T-cell (primary cell): ENCODE results near the gene DBP. TPM values are rescaled to one million over a fixed set of nuclear protein-coding genes. Genes with fewer than 3 reads are reported as not detected.

Experiments
- ATAC-seq, 4 experiments: fragments of 200-7000 bp in 3 of 4; fragments of 150-1000 bp in 1 of 4; cut with Tn5 transposase; replicated peaks in 1 of 4; 1 replicate in 3 of 4; 2 replicates in 1 of 4; pipeline ENCODE4 v1.10.0; 2021; ENCODE audit warnings: moderate library complexity in 3 of 4, mild to moderate bottlenecking in 2 of 4, moderate number of reproducible peaks in 1 of 4
- CTCF ChIA-PET, 2 donors: fragments of 300-600 bp; sonication (Branson Sonifier 250); formaldehyde crosslinking; loops; one replicate each; lab custom pipeline; 2022; ENCODE audit warnings: antibody characterized with exemption in 2 of 2; lab: Charles Lee
- POLR2A ChIA-PET, 2 donors: fragments of 300-600 bp; sonication (Branson Sonifier 250); formaldehyde crosslinking; loops; one replicate each; lab custom pipeline; 2022; ENCODE audit warnings: antibody characterized with exemption in 2 of 2; lab: Charles Lee
- DNase-seq, 35 experiments: peaks; one replicate each; pipeline versions ENCODE4 v3.0.0 to v3.0.0-alpha.2; 2013 to 2023
- H3K27ac ChIP-seq: one replicate; pipeline ENCODE4 v1.5.1; 2013; ENCODE audit warnings: low read length
- H3K27me3 ChIP-seq, 2 experiments: replicated peaks in 1 of 2; 1 replicate in 1 of 2; 2 replicates in 1 of 2; pipeline versions ENCODE4 v1.6.1 to v1.7.0; 2013; ENCODE audit warnings: low read length in 1 of 2, mixed read lengths in 1 of 2; ENCODE audit not compliant: control insufficient read depth in 2 of 2, insufficient read depth in 2 of 2; ENCODE audit errors: extremely low read depth in 1 of 2
- H3K36me3 ChIP-seq, 2 donors: 1 replicate in 1 of 2; 2 replicates in 1 of 2; pipeline versions ENCODE4 v1.6.1 to v1.7.0; 2013; ENCODE audit warnings: low read length in 1 of 2; ENCODE audit not compliant: control insufficient read depth in 2 of 2, insufficient read depth in 1 of 2; ENCODE audit errors: extremely low read depth in 1 of 2
- H3K4me1 ChIP-seq, 2 experiments: 1 replicate in 1 of 2; 2 replicates in 1 of 2; pipeline versions ENCODE4 v1.6.1 to v1.7.0; 2013; ENCODE audit warnings: low read length in 2 of 2, mixed read lengths in 1 of 2; ENCODE audit not compliant: insufficient read depth in 2 of 2, control insufficient read depth in 1 of 2; ENCODE audit errors: extremely low read depth in 1 of 2
- H3K4me3 ChIP-seq, 2 donors: 1 replicate in 1 of 2; 2 replicates in 1 of 2; pipeline versions ENCODE4 v1.5.1 to v1.7.0; 2013; ENCODE audit warnings: mild to moderate bottlenecking in 2 of 2, low read length in 1 of 2, moderate library complexity in 1 of 2; ENCODE audit not compliant: control insufficient read depth in 1 of 2; ENCODE audit errors: extremely low read depth in 1 of 2
- H3K9me3 ChIP-seq: 2 replicates; pipeline ENCODE4 v1.7.0; 2013
- H3K27ac Mint-ChIP-seq, 2 donors: one replicate each; pipeline ENCODE4 v1.8.0; 2020 to 2021; ENCODE audit warnings: mild to moderate bottlenecking in 2 of 2, mixed read lengths in 2 of 2
- H3K27me3 Mint-ChIP-seq, 2 donors: one replicate each; pipeline ENCODE4 v1.8.0; 2021 to 2022; ENCODE audit warnings: mixed read lengths in 2 of 2
- H3K36me3 Mint-ChIP-seq: one replicate; pipeline ENCODE4 v1.8.0; 2021; ENCODE audit warnings: mixed read lengths
- H3K4me1 Mint-ChIP-seq, 3 donors: one replicate each; pipeline ENCODE4 v1.8.0; 2020 to 2022; ENCODE audit warnings: mixed read lengths in 3 of 3, mild to moderate bottlenecking in 1 of 3
- H3K4me3 Mint-ChIP-seq, 3 donors: one replicate each; pipeline ENCODE4 v1.8.0; 2020 to 2022; ENCODE audit warnings: mild to moderate bottlenecking in 3 of 3, mixed read lengths in 3 of 3, moderate library complexity in 3 of 3
- H3K9me3 Mint-ChIP-seq, 3 donors: one replicate each; pipeline ENCODE4 v1.8.0; 2020 to 2022; ENCODE audit warnings: mixed read lengths in 3 of 3
- WGBS: methylation state at CpG from one replicate; pipeline ENCODE4 v1.1.5; 2013; ENCODE audit warnings: missing lambda C conversion rate; ENCODE audit not compliant: insufficient coverage; 5-methylcytosine and 5-hydroxymethylcytosine counted together
- total RNA-seq, 35 experiments: library from RNA in 6 of 35; stranded (reverse) in 6 of 35; fragments of 120-200 nt in 1 of 35; gene quantifications; one replicate each; pipeline versions ENCODE4 v1.2.1 to v1.2.4 and lab custom pipeline; 2013 to 2026

The DBP gene
- total RNA-seq, 5 donors from 2014 or later (not counting 1 experiment from before 2014, with no cell fraction given): 24.5 to 57.2 (median 56.0) TPM

GRCh38 chr19:48669903-48670668 lies 32.9 kb upstream of the DBP start:
- WGBS: 97% methylated on average over 24 of the region's 26 CpGs
- ChIA-PET CTCF (no interaction called here), POLR2A (interaction anchor here in 1 of 2 donors (0.7 kb wide), 1 partner anchor 13 kb away, joined by 3 read pairs; no protein-coding TSS in a partner anchor)
- H3K27me3 ChIP-seq: no peaks in the 10 kb centered on the region
- H3K4me1 Mint-ChIP-seq: peaks cover 0 to 2% (median 1%) of the 10 kb centered on the region in 3 donors
- H3K36me3 ChIP-seq: no peaks in the 10 kb centered on the region
- H3K9me3 Mint-ChIP-seq: peaks cover 0 to 4% (median 0%) of the 10 kb centered on the region in 3 donors
- no peak overlapping the region for H3K4me3 Mint-ChIP-seq
- H3K27ac ChIP-seq: no peak overlapping the region
- DNase-seq (no peak), ATAC-seq (no peak)
- no peaks in the 10 kb centered on the region for H3K36me3 Mint-ChIP-seq
- peaks cover 0 to 2% of the 10 kb centered on the region in 2 experiments for H3K4me1 ChIP-seq
- no peaks in the 10 kb centered on the region for H3K9me3 ChIP-seq
- H3K4me3 ChIP-seq: no peak overlapping the region
- H3K27ac Mint-ChIP-seq: no peak overlapping the region
- H3K27me3 Mint-ChIP-seq: no peaks in the 10 kb centered on the region

GRCh38 chr19:48668761-48669160 lies 31.6 kb upstream of the DBP start:
- no peak overlapping the region for H3K27ac ChIP-seq
- Mint-ChIP-seq H3K27me3 (no peaks in the 10 kb centered on the region), H3K4me1 (no peaks in the 10 kb centered on the region), H3K9me3 (peaks cover 0 to 4% (median 0%) of the 10 kb centered on the region in 3 donors), H3K27ac (no peak overlapping the region), H3K36me3 (no peaks in the 10 kb centered on the region), H3K4me3 (no peak overlapping the region)
- POLR2A ChIA-PET: no interaction called here
- ATAC-seq: no peak
- CTCF ChIA-PET: no interaction called here
- no peaks in the 10 kb centered on the region for H3K4me1 ChIP-seq
- no peaks in the 10 kb centered on the region for H3K9me3 ChIP-seq
- 82% methylated on average over 1 of the region's 2 CpGs for WGBS
- no peaks in the 10 kb centered on the region for H3K36me3 ChIP-seq
- H3K4me3 ChIP-seq: no peak overlapping the region
- DNase-seq: no peak
- H3K27me3 ChIP-seq: no peaks in the 10 kb centered on the region

- CTCF ChIA-PET: no interaction called here
- Histone ChIP-seq H3K27ac (no peak overlapping the region), H3K4me1 (no peaks in the 10 kb centered on the region), H3K36me3 (no peaks in the 10 kb centered on the region), H3K9me3 (no peaks in the 10 kb centered on the region), H3K27me3 (no peaks in the 10 kb centered on the region), H3K4me3 (no peak overlapping the region)
- Mint-ChIP-seq H3K4me3 (no peak overlapping the region), H3K27me3 (no peaks in the 10 kb centered on the region), H3K27ac (no peak overlapping the region), H3K36me3 (no peaks in the 10 kb centered on the region), H3K4me1 (no peaks in the 10 kb centered on the region), H3K9me3 (peaks cover 0 to 4% (median 0%) of the 10 kb centered on the region in 3 donors)
- 85% methylated on average over 3 of the region's 3 CpGs for WGBS
- DNase-seq: no peak
- POLR2A ChIA-PET: no interaction called here
- no peak for ATAC-seq
These were observed 31.2 kb upstream of the DBP start for GRCh38 chr19:48668332-48668731.

GRCh38 chr19:48665786-48666185 lies 28.6 kb upstream of the DBP start:
- ChIA-PET POLR2A (no interaction called here), CTCF (interaction anchor here in 1 of 2 donors (0.7 kb wide), 1 partner anchor 34 kb away, joined by 3 read pairs; no protein-coding TSS in a partner anchor)
- no peaks in the 10 kb centered on the region for H3K36me3 Mint-ChIP-seq
- H3K27ac ChIP-seq: no peak overlapping the region
- no peaks in the 10 kb centered on the region for H3K27me3 ChIP-seq
- no peak for DNase-seq
- peaks cover 2 to 7% of the 10 kb centered on the region in 2 experiments for H3K4me1 ChIP-seq
- no peak overlapping the region for H3K4me3 Mint-ChIP-seq
- H3K36me3 ChIP-seq: no peaks in the 10 kb centered on the region
- no peak overlapping the region for H3K4me3 ChIP-seq
- no peaks in the 10 kb centered on the region for H3K27me3 Mint-ChIP-seq
- no peak for ATAC-seq
- peaks cover 0 to 4% (median 0%) of the 10 kb centered on the region in 3 donors for H3K9me3 Mint-ChIP-seq
- no peak overlapping the region for H3K27ac Mint-ChIP-seq
- H3K9me3 ChIP-seq: no peaks in the 10 kb centered on the region
- 80% methylated on average over 2 of the region's 6 CpGs for WGBS
- H3K4me1 Mint-ChIP-seq: peaks cover 6 to 9% (median 8%) of the 10 kb centered on the region in 3 donors

GRCh38 chr19:48664476-48664875 lies 27.3 kb upstream of the DBP start:
- H3K9me3 Mint-ChIP-seq: peaks cover 0 to 4% (median 0%) of the 10 kb centered on the region in 3 donors
- peaks cover 9 to 11% (median 10%) of the 10 kb centered on the region in 3 donors for H3K4me1 Mint-ChIP-seq
- H3K27ac Mint-ChIP-seq: no peak overlapping the region
- Histone ChIP-seq H3K9me3 (no peaks in the 10 kb centered on the region), H3K27ac (no peak overlapping the region), H3K36me3 (no peaks in the 10 kb centered on the region), H3K27me3 (no peaks in the 10 kb centered on the region), H3K4me3 (no peak overlapping the region), H3K4me1 (peaks cover 4 to 16% of the 10 kb centered on the region in 2 experiments)
- no peak overlapping the region for H3K4me3 Mint-ChIP-seq
- H3K36me3 Mint-ChIP-seq: no peaks in the 10 kb centered on the region
- ChIA-PET POLR2A (interaction anchor here in 1 of 2 donors (0.7 kb wide), 2 partner anchors 59 to 313 kb away, joined by 3 read pairs; no protein-coding TSS in a partner anchor), CTCF (no interaction called here)
- 95% methylated on average over 14 of the region's 14 CpGs for whole genome bisulfite sequencing
- H3K27me3 Mint-ChIP-seq: no peaks in the 10 kb centered on the region
- DNase-seq (no peak), ATAC-seq (no peak)

GRCh38 chr19:48663667-48664066 lies 26.5 kb upstream of the DBP start:
- Mint-ChIP-seq H3K4me3 (no peak overlapping the region), H3K27ac (no peak overlapping the region), H3K4me1 (peaks cover 9 to 13% (median 11%) of the 10 kb centered on the region in 3 donors), H3K9me3 (peaks cover 0 to under 1% (median 0%) of the 10 kb centered on the region in 3 donors), H3K36me3 (no peaks in the 10 kb centered on the region), H3K27me3 (no peaks in the 10 kb centered on the region)
- DNase-seq (no peak), ATAC-seq (no peak)
- Histone ChIP-seq H3K36me3 (no peaks in the 10 kb centered on the region), H3K27ac (no peak overlapping the region), H3K4me1 (peaks cover 4 to 16% of the 10 kb centered on the region in 2 experiments), H3K4me3 (no peak overlapping the region), H3K9me3 (no peaks in the 10 kb centered on the region), H3K27me3 (no peaks in the 10 kb centered on the region)
- CTCF ChIA-PET: interaction anchor here in 1 of 2 donors (0.7 kb wide), 1 partner anchor 80 kb away, joined by 3 read pairs; no protein-coding TSS in a partner anchor
- 100% methylated on average over 1 of the region's 4 CpGs for WGBS
- POLR2A ChIA-PET: no interaction called here
